Esophagus (tissue), 2 donors: ENCODE results near the gene HIRIP3. TPM values are rescaled to one million over a fixed set of nuclear protein-coding genes. Genes with fewer than 3 reads are reported as not detected.

Experiments used
- H3K27ac ChIP-seq, 2 donors: one replicate each; pipeline ENCODE4 v1.5.1; 2013; ENCODE audit warnings: low read depth in 2 of 2, mild to moderate bottlenecking in 2 of 2, inconsistent platforms in 1 of 2, low read length in 1 of 2, moderate library complexity in 1 of 2
- H3K27me3 ChIP-seq, 2 donors: one replicate each; pipeline ENCODE4 v1.6.1; 2013; ENCODE audit warnings: low read length in 2 of 2, control low read depth in 1 of 2, mild to moderate bottlenecking in 1 of 2; ENCODE audit not compliant: insufficient read depth in 2 of 2, control insufficient read depth in 1 of 2
- H3K36me3 ChIP-seq, 2 donors: one replicate each; pipeline ENCODE4 v1.6.1; 2013; ENCODE audit warnings: low read length in 1 of 2; ENCODE audit not compliant: control insufficient read depth in 2 of 2, insufficient read depth in 2 of 2
- H3K4me1 ChIP-seq, 2 donors: one replicate each; pipeline ENCODE4 v1.6.1; 2013; ENCODE audit warnings: low read length in 1 of 2; ENCODE audit not compliant: control insufficient read depth in 2 of 2, insufficient read depth in 2 of 2
- H3K4me3 ChIP-seq, 2 donors: one replicate each; pipeline ENCODE4 v1.5.1; 2013; ENCODE audit warnings: low read length in 2 of 2, mild to moderate bottlenecking in 2 of 2, low read depth in 1 of 2, moderate library complexity in 1 of 2
- H3K9me3 ChIP-seq, 2 donors: one replicate each; pipeline ENCODE4 v1.6.1; 2013; ENCODE audit warnings: mild to moderate bottlenecking in 2 of 2, low read depth in 1 of 2, low read length in 1 of 2, moderate library complexity in 1 of 2; ENCODE audit not compliant: control insufficient read depth in 2 of 2, insufficient read depth in 1 of 2
- WGBS, 2 donors: extraction: QIAGEN DNeasy Blood & Tissue Kit; methylation state at CpG; one replicate each; pipeline ENCODE4 v1.1.7; 2013; 5-methylcytosine and 5-hydroxymethylcytosine counted together
- polyA plus RNA-seq, 2 donors: library from polyadenylated mRNA; stranded (reverse); fragments of 200-250 nt; gene quantifications; one replicate each; pipeline ENCODE4 v1.2.3, GENCODE V29; 2013
- donor health status: healthy with polysubstance abuse.
- donor health status: Bipolar disorder and iron deficiency.

HIRIP3 gene
- polyA plus RNA-seq, 2 donors = 6.3 to 9.7 TPM

DNA sequence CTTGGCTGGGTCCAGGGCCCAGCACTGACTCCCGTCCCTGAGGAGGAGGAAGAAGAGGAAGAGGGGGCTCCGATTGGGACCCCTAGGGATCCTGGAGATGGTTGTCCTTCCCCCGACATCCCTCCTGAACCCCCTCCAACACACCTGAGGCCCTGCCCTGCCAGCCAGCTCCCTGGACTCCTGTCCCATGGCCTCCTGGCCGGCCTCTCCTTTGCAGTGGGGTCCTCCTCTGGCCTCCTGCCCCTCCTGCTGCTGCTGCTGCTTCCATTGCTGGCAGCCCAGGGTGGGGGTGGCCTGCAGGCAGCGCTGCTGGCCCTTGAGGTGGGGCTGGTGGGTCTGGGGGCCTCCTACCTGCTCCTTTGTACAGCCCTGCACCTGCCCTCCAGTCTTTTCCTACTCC, 8.5 kb downstream of the HIRIP3 start:
- H3K4me3 ChIP-seq = no peak overlapping the region
- no peak overlapping the region for H3K27ac ChIP-seq
- WGBS, 2 donors = 88 to 92% methylated on average over 3 to 5 of the region's 5 CpGs
- H3K4me1 ChIP-seq = no peaks in the 10 kb centered on the region
- H3K36me3 ChIP-seq = peaks cover 28 to 72% of the 10 kb centered on the region in 2 donors
- H3K9me3 ChIP-seq = no peaks in the 10 kb centered on the region
- H3K27me3 ChIP-seq = no peaks in the 10 kb centered on the region

DNA sequence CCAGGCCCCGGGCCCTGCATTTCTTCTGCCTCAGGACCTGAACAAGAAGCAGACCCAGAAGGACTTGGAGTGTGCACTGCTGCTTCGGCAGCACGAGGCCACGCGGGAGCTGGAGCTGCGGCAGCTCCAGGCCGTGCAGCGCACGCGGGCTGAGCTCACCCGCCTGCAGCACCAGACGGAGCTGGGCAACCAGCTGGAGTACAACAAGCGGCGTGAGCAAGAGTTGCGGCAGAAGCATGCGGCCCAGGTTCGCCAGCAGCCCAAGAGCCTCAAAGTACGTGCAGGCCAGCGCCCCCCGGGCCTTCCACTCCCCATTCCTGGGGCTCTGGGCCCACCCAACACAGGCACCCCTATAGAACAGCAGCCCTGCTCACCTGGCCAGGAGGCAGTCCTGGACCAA, 9.2 kb downstream of the HIRIP3 start:
- H3K27ac ChIP-seq = no peak overlapping the region
- no peaks in the 10 kb centered on the region for H3K4me1 ChIP-seq
- H3K4me3 ChIP-seq = no peak overlapping the region
- no peaks in the 10 kb centered on the region for H3K9me3 ChIP-seq
- peaks cover 31 to 76% of the 10 kb centered on the region in 2 donors for H3K36me3 ChIP-seq
- 94% methylated on average over 20 of the region's 20 CpGs for WGBS, 2 donors
- H3K27me3 ChIP-seq = no peaks in the 10 kb centered on the region

DNA sequence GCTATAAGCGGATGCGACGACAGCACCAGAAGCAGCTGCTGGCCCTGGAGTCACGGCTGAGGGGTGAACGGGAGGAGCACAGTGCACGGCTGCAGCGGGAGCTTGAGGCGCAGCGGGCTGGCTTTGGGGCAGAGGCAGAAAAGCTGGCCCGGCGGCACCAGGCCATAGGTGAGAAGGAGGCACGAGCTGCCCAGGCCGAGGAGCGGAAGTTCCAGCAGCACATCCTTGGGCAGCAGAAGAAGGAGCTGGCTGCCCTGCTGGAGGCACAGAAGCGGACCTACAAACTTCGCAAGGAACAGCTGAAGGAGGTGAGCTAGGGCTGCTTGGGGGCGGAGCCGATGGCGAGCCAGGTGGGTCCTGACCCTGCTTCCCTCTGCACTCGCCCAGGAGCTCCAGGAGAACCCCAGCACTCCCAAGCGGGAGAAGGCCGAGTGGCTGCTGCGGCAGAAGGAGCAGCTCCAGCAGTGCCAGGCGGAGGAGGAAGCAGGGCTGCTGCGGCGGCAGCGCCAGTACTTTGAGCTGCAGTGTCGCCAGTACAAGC, 10.1 kb downstream of the HIRIP3 start:
- 95 to 96% methylated on average over 28 of the region's 28 CpGs for WGBS, 2 donors
- H3K27ac ChIP-seq = no peak overlapping the region

DNA sequence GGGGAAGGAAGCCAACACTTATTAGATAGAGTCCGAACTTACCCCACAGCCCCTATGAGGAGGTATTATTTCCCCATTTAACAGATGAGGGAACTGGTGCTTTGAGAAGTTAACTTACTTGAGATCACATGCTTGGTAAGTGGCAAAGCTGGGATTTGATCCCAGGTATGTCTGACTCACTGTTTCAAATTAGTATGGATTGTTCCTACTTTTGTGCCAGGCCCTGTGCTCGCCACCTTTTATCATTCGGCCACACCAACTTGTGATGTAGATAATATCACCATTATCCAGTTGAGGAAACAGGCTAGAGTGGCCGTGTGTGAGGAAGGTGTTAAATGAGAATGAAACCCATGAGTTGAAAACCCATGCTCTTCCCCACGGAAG, 10.7 kb downstream of the HIRIP3 start:
- Histone ChIP-seq H3K36me3 (peaks cover 31 to 74% of the 10 kb centered on the region in 2 donors), H3K9me3 (no peaks in the 10 kb centered on the region), H3K4me1 (no peaks in the 10 kb centered on the region), H3K27ac (no peak overlapping the region), H3K4me3 (no peak overlapping the region), H3K27me3 (no peaks in the 10 kb centered on the region)
- whole genome bisulfite sequencing, 2 donors = 87 to 92% methylated on average over 5 of the region's 5 CpGs

More for the DNA sequence above, 10.1 kb downstream of the HIRIP3 start:
- H3K4me1 ChIP-seq = no peaks in the 10 kb centered on the region
- no peaks in the 10 kb centered on the region for H3K27me3 ChIP-seq
- H3K9me3 ChIP-seq = no peaks in the 10 kb centered on the region
- no peak overlapping the region for H3K4me3 ChIP-seq
- peaks cover 31 to 69% of the 10 kb centered on the region in 2 donors for H3K36me3 ChIP-seq

DNA sequence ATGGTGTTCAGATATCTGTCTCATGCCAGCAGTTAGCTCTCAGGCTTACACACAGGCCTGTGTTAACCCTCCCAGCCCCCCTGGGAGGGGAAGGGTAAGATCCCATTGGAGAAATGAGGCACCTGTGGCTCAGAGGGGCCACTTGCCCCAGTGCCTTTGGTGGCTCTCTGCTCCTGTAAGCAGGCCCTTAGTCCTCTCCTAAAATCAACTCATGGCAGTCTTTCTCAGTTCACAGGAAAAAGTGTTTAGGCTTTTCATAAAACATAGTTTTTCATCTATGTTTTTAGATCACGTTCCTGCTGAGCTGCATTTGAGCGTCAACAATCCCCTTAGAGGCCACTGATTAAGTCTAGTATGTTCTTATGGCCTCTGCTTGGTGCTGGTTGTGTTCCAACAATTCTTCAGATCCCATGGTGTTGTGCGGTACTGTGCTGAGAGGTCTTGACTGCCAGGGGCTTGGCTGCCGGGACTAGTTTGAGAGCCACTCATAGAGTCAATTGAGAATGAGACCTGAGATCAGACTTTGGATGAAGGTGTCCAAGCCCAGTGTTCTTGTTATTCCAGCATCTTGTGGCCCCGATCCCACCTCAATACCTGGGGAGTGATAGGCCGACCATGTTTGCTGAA, 11.2 kb downstream of the HIRIP3 start:
- WGBS, 2 donors = 85 to 87% methylated on average over 6 of the region's 6 CpGs
- Histone ChIP-seq H3K27ac (no peak overlapping the region), H3K36me3 (peaks cover 35 to 77% of the 10 kb centered on the region in 2 donors), H3K4me3 (no peak overlapping the region), H3K9me3 (no peaks in the 10 kb centered on the region), H3K4me1 (no peaks in the 10 kb centered on the region), H3K27me3 (no peaks in the 10 kb centered on the region)

DNA sequence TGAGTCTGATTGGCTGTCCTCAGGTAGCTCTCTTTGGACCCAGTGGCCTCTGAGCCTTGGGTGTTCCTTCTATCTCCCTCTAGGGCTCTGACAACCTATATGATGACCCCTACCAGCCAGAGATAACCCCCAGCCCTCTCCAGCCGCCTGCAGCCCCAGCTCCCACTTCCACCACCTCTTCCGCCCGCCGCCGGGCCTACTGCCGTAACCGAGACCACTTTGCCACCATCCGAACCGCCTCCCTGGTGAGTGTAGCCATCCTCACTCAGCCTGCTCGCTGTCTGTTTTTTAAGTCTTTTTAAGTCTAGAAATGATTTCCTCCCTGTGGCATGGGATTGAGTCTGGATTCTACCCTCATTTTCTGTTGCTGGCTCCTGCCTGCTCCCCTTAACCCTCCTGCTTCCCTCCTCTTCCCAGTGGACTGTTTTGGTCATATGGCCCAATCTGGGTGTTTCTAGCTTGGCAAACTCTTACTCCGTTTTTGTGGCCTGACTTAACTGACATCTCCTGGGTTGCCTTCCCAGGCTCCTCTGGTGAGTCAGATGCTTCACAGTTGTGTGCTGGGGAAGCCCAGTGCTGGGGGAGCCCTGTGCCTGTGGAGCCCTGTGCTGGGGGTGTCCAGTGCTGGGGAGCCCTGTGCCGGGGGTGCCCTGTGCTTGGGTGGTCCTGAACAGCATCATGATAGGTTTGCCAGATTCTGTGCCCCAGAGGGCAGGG, 11.8 kb downstream of the HIRIP3 start:
- no peak overlapping the region for H3K27ac ChIP-seq
- no peaks in the 10 kb centered on the region for H3K27me3 ChIP-seq
- peaks cover 37 to 79% of the 10 kb centered on the region in 2 donors for H3K36me3 ChIP-seq
- no peaks in the 10 kb centered on the region for H3K9me3 ChIP-seq
- no peaks in the 10 kb centered on the region for H3K4me1 ChIP-seq
- WGBS, 2 donors = 86 to 89% methylated on average over 12 of the region's 12 CpGs
- H3K4me3 ChIP-seq = no peak overlapping the region

DNA sequence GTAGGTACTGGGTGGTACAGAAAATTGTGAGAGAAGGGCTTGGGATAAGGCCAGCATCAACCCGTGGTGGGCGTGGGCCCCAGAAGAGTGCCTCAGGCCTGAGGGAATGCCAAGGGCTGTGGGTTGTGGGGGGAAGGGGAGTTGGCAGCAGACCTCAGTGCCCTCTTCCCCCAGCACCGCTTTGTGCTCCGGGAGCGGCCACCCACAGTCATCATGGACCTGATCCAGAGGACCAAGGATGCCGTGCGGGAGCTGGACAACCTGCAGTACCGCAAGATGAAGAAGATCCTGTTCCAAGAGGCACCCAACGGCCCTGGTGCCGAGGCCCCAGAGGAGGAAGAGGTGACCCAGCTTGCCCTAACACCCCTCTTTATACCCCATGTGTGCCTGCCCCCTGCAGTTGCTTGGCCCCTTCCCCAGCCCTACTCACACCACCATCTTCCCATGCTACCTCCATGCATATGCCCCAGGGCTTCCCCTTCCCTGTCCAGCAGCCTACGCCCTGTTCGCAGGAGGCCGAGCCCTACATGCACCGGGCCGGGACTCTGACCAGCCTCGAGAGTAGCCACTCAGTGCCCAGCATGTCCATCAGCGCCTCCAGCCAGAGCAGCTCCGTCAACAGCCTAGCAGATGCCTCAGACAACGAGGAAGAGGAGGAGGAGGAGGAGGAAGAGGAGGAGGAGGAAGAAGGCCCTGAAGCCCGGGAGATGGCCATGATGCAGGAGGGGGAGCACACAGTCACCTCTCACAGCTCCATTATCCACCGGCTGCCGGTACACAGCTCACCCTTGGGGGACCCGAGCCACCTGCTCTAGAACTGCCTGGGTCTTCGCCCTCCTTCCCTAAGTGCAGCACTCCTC, 12.6 kb downstream of the HIRIP3 start:
- Histone ChIP-seq H3K36me3 (peaks cover 45 to 79% of the 10 kb centered on the region in 2 donors), H3K4me1 (no peaks in the 10 kb centered on the region), H3K27ac (no peak overlapping the region), H3K4me3 (no peak overlapping the region), H3K9me3 (no peaks in the 10 kb centered on the region), H3K27me3 (no peaks in the 10 kb centered on the region)
- 86 to 88% methylated on average over 21 to 24 of the region's 24 CpGs for WGBS, 2 donors

DNA sequence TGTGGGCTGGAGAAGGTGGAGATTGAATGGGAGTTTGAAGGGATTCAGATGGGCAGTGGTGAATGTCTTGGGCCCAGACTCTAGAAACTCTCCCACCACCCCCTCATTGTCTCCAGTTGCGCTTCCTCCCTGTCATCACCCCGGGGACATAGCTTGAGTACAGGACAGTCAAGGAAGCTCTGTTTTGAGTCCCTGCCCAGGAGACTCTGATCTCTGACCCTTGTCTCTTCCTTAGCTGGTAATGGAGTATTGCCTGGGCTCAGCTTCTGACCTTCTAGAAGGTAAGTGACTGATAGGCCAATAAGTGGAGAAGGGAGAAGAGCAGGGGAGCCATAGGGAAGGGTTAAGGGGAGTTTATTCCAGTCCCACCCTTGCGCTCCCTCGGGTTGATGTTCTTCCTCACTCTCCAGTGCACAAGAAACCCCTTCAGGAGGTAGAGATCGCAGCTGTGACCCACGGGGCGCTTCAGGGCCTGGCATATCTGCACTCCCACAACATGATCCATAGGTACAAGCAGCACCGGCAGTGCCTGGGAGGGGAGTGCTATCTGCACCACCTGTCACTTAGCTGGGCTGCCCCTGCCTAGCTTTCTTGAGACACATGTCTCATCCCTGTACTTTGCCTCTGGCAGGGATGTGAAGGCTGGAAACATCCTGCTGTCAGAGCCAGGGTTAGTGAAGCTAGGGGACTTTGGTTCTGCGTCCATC, 16.7 kb downstream of the HIRIP3 start:
- H3K9me3 ChIP-seq = no peaks in the 10 kb centered on the region
- no peak overlapping the region for H3K4me3 ChIP-seq
- H3K27ac ChIP-seq = no peak overlapping the region
- peaks cover 31 to 44% of the 10 kb centered on the region in 2 donors for H3K36me3 ChIP-seq
- H3K27me3 ChIP-seq = no peaks in the 10 kb centered on the region
- WGBS, 2 donors = 90% methylated on average over 9 of the region's 9 CpGs
- peaks cover 7 to 16% of the 10 kb centered on the region in 2 donors for H3K4me1 ChIP-seq

DNA sequence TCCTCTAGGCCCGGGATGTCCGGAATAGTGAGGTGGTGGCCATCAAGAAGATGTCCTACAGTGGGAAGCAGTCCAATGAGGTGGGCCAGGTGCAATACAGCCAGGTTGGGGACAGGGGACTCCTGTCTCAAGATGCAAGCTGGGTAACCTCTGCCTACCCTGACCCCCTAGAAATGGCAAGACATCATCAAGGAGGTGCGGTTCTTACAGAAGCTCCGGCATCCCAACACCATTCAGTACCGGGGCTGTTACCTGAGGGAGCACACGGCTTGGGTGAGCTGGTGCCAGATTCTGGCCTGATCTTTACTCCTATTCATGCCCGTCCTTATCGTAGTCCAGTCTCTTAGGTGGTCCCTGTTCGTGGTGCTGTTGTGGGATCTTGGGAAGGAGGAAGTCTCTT, 17.3 kb downstream of the HIRIP3 start:
- Histone ChIP-seq H3K4me3 (no peak overlapping the region), H3K36me3 (peaks cover 25 to 38% of the 10 kb centered on the region in 2 donors)

More for the DNA sequence above, 17.3 kb downstream of the HIRIP3 start:
- WGBS, 2 donors = 93 to 95% methylated on average over 9 of the region's 9 CpGs
- no peaks in the 10 kb centered on the region for H3K27me3 ChIP-seq
- H3K9me3 ChIP-seq = no peaks in the 10 kb centered on the region
- peaks cover 10 to 16% of the 10 kb centered on the region in 2 donors for H3K4me1 ChIP-seq
- H3K27ac ChIP-seq = no peak overlapping the region
